K562 (cell line): ENCODE measurements around the gene DDC. TPM values are rescaled to one million over a fixed set of nuclear protein-coding genes. Genes with fewer than 3 reads are reported as not detected.

Experiments used
- ATAC-seq: fragments of 200-7000 bp; cut with Tn5 transposase; 3 replicates; pipeline ENCODE4 v1.9.1; 2020; ENCODE audit warnings: moderate library complexity
- BruUV-seq: library from RNA; stranded (reverse); fragments of 400-500 nt; replicated peaks from 2 replicates; lab custom pipeline; 2021; lab: Mats Ljungman, UMichigan
- CTCF ChIA-PET: fragments of 300-600 bp; formaldehyde crosslinking; extraction: SDS; loops from one replicate; lab custom pipeline; 2021; ENCODE audit warnings: low intra/inter-chr PET ratio; lab: Yijun Ruan, JAX
- POLR2A ChIA-PET: fragments of 300-600, 350-650 bp; sonication (Branson Sonifier 250); formaldehyde crosslinking; extraction: SDS; loops from one replicate; lab custom pipeline; 2021; ENCODE audit warnings: antibody characterized with exemption, inconsistent platforms; lab: Yijun Ruan, JAX
- DNase-seq, 4 experiments: peaks; one replicate each; pipeline versions ENCODE4 v3.0.0 to v3.0.0-alpha.2; 2011 to 2018; ENCODE audit warnings: low spot score in 3 of 4, mixed read lengths in 3 of 4; ENCODE audit errors: extremely low read depth in 1 of 4
- FAIRE-seq: peaks from 2 replicates; lab custom pipeline; 2011; peaks lifted over from hg19 to GRCh38; lab: Jason Lieb, UNC
- H2AFZ ChIP-seq: 2 replicates; pipeline ENCODE4 v1.6.0; 2011; ENCODE audit warnings: low read depth, low read length, control low read depth, inconsistent platforms
- H3K27ac ChIP-seq: fragments of 200-600 bp; 3 replicates; pipeline ENCODE4 v1.8.0; 2011; ENCODE audit warnings: low read depth, mild to moderate bottlenecking, control low read depth, inconsistent platforms, low read length, moderate library complexity, mixed read lengths; ENCODE audit errors: extremely low read depth
- H3K27me3 ChIP-seq, 2 experiments: fragments of 300-600 bp in 1 of 2; 2 replicates in 1 of 2; 3 replicates in 1 of 2; pipeline versions ENCODE4 v1.6.0 to v1.8.0; 2011; ENCODE audit warnings: inconsistent platforms in 2 of 2, low read length in 2 of 2, mild to moderate bottlenecking in 1 of 2, mixed read lengths in 1 of 2, moderate library complexity in 1 of 2; ENCODE audit not compliant: control insufficient read depth in 2 of 2, insufficient read depth in 2 of 2
- H3K36me3 ChIP-seq: fragments of 300-600 bp; 3 replicates; pipeline ENCODE4 v1.8.0; 2011; ENCODE audit warnings: mild to moderate bottlenecking, low read length, inconsistent platforms; ENCODE audit not compliant: control insufficient read depth, insufficient read depth
- H3K4me1 ChIP-seq, 2 experiments: fragments of 200-600 bp in 1 of 2; replicated peaks in 1 of 2; 2 replicates in 1 of 2; 3 replicates in 1 of 2; pipeline versions ENCODE4 v1.5.1 to v1.8.0; 2011; ENCODE audit warnings: inconsistent platforms in 2 of 2, low read length in 2 of 2, mild to moderate bottlenecking in 1 of 2, mixed read lengths in 1 of 2, moderate library complexity in 1 of 2; ENCODE audit not compliant: control insufficient read depth in 2 of 2, insufficient read depth in 2 of 2
- H3K4me2 ChIP-seq: 2 replicates; pipeline ENCODE4 v1.6.1; 2011; ENCODE audit warnings: low read length, control low read depth, inconsistent platforms, mixed read lengths; ENCODE audit not compliant: insufficient read depth
- H3K4me3 ChIP-seq: fragments of 200-600 bp; sonication (generic), shearing (Covaris generic); 2 replicates; pipeline ENCODE4 v1.5.1; 2016; ENCODE audit warnings: control low read depth, inconsistent platforms
- H3K79me2 ChIP-seq: fragments of 200-600 bp; 3 replicates; pipeline ENCODE4 v1.8.0; 2011; ENCODE audit warnings: low read length, inconsistent platforms; ENCODE audit not compliant: control insufficient read depth, insufficient read depth
- H3K9ac ChIP-seq, 2 experiments: 2 replicates each; pipeline versions ENCODE4 v1.6.0 to v1.6.1; 2011; ENCODE audit warnings: low read depth in 2 of 2, low read length in 2 of 2, control low read depth in 1 of 2, inconsistent platforms in 1 of 2, mild to moderate bottlenecking in 1 of 2, mixed read lengths in 1 of 2; ENCODE audit not compliant: insufficient read depth in 1 of 2
- H3K9me1 ChIP-seq: one replicate; pipeline ENCODE4 v1.6.0; 2011; ENCODE audit warnings: inconsistent platforms, mild to moderate bottlenecking, low read length, moderate library complexity; ENCODE audit not compliant: control insufficient read depth, insufficient read depth
- H3K9me3 ChIP-seq: replicated peaks from 2 replicates; pipeline ENCODE4 v1.5.1; 2011; ENCODE audit warnings: low read depth, low read length, inconsistent platforms; ENCODE audit not compliant: control insufficient read depth, insufficient read depth
- H4K20me1 ChIP-seq: replicated peaks from 2 replicates; pipeline ENCODE4 v1.6.1; 2011; ENCODE audit warnings: low read length, inconsistent platforms, mixed read lengths; ENCODE audit not compliant: control insufficient read depth, insufficient read depth
- RFX1 ChIP-seq: fragments of 450-650 bp; IDR thresholded peaks from 2 replicates; pipeline ENCODE4 v1.6.1; 2016; ENCODE audit warnings: mild to moderate bottlenecking, moderate library complexity
- TFAM ChIP-seq: fragments of 250-450 bp; sonication (Bioruptor Pico); conservative IDR thresholded peaks from 2 replicates; pipeline ENCODE4 v1.5.0; 2021; ENCODE audit warnings: mild to moderate bottlenecking, moderate library complexity
- ZBTB33 ChIP-seq: sonication (generic); formaldehyde crosslinking; IDR thresholded peaks from 2 replicates; pipeline ENCODE4 v1.8.1; 2023; ENCODE audit warnings: mild to moderate bottlenecking, missing genetic modification reagents
- WGBS: fragments of 100-300 bp; shearing (Covaris generic); methylation state at CpG from one replicate; pipeline ENCODE4 v1.1.6; 2016; ENCODE audit warnings: low coverage, mixed read lengths; ENCODE audit not compliant: insufficient coverage; ENCODE audit errors: missing lambda C conversion rate; 5-methylcytosine and 5-hydroxymethylcytosine counted together
- in situ Hi-C: fragments of 300-500 bp; cut with MboI; formaldehyde crosslinking; loops from 4 replicates; pipeline ENCODE4 v1.15.0; 2018; ENCODE audit warnings: inconsistent platforms, mixed read lengths
- intact Hi-C: fragments of 100-400 bp; cut with micrococcal nuclease; formaldehyde crosslinking; loops from 2 replicates; pipeline ENCODE4 v1.14.2; 2022
- polyA plus RNA-seq, 8 experiments: library from polyadenylated mRNA; depleted of rRNA in 4 of 8; stranded (reverse) in 5 of 8; unstranded in 3 of 8; fragments of >200 nt; fragmentation: Nextera tagmentation in 2 of 8; fragmentation: Illumina TruSeq in 1 of 8; extraction: Ambion mirVana in 2 of 8; extraction: Trizol in 1 of 8; gene quantifications; 2 replicates each; pipeline versions ENCODE4 v1.2.1 to v1.2.3, GENCODE V29; 2011 to 2014; ENCODE audit warnings: inconsistent platforms in 1 of 8, missing spikeins in 1 of 8
- total RNA-seq, 7 experiments: library from RNA; depleted of rRNA in 6 of 7; stranded (reverse); fragments of >200 nt in 6 of 7; fragmentation: Illumina TruSeq in 2 of 7; extraction: Trizol in 2 of 7; gene quantifications; 2 replicates each; pipeline versions ENCODE4 v1.2.1 to v1.2.3, GENCODE V29; 2011 to 2021; ENCODE audit warnings: low replicate concordance in 1 of 7

The DDC gene
- total and polyA plus RNA-seq, 9 of the 15 experiments (the other 6 are each of a cell fraction or from before 2014, with no cell fraction given): not detected

GRCh38 chr7:50590535-50590934 lies 25.3 kb upstream of the DDC start:
- BruUV-seq: no TSS peak
- H3K79me2 ChIP-seq: no peaks in the 10 kb centered on the region
- 93% methylated on average over 7 of the region's 13 CpGs for WGBS
- no peaks in the 10 kb centered on the region for H3K9me1 ChIP-seq
- H3K9ac ChIP-seq: no peak overlapping the region
- H3K9me3 ChIP-seq: no peaks in the 10 kb centered on the region
- no peak overlapping the region for H2AFZ ChIP-seq
- H3K27ac ChIP-seq: no peak overlapping the region
- no peak overlapping the region for H3K4me3 ChIP-seq
- H3K4me1 ChIP-seq: no peaks in the 10 kb centered on the region
- H3K36me3 ChIP-seq: peaks cover 24% of the 10 kb centered on the region; the same call in 2 of the 3 replicates
- in situ Hi-C loops (no loop called here), intact Hi-C loops (no loop called here)
- CTCF ChIA-PET: no interaction called here
- no peaks in the 10 kb centered on the region; a peak in 2 of 5 replicates for H3K27me3 ChIP-seq
- H3K4me2 ChIP-seq: no peak overlapping the region
- DNase-seq (no peak), ATAC-seq (no peak), FAIRE-seq (no peak)
- POLR2A ChIA-PET: no interaction called here
- TF ChIP-seq RFX1 (no peak), ZBTB33 (CRISPR knock-in tag) (0 out of 2 replicates have a peak, but pooled peaks have one; percentile 13)
- H4K20me1 ChIP-seq: no peaks in the 10 kb centered on the region; the same call in 1 of the 2 replicates

GRCh38 chr7:50589364-50589763 lies 24.2 kb upstream of the DDC start:
- H3K4me1 ChIP-seq: no peaks in the 10 kb centered on the region
- TF ChIP-seq TFAM: no peak
- H3K79me2 ChIP-seq: no peaks in the 10 kb centered on the region
- intact Hi-C loops: no loop called here
- in situ Hi-C loops: no loop called here
- 15% methylated on average over 2 of the region's 2 CpGs for WGBS
- H3K4me2 ChIP-seq: no peak overlapping the region
- BruUV-seq: no TSS peak
- DNase-seq (no peak), FAIRE-seq (no peak), ATAC-seq (peak; percentile 42; the same call in 2 of the 3 replicates)
- H4K20me1 ChIP-seq: no peaks in the 10 kb centered on the region; the same call in 1 of the 2 replicates
- no peak overlapping the region for H3K9ac ChIP-seq
- H3K4me3 ChIP-seq: no peak overlapping the region
- H3K9me3 ChIP-seq: 0 out of 2 replicates have a peak, but pooled peaks cover under 1% of the 10 kb centered on the region
- ChIA-PET CTCF (no interaction called here), POLR2A (interaction anchor here (0.5 kb wide), 1 partner anchor 48 kb away, joined by 4 read pairs; no protein-coding TSS in a partner anchor)
- H3K36me3 ChIP-seq: peaks cover 14% of the 10 kb centered on the region; the same call in 2 of the 3 replicates
- no peak overlapping the region for H3K27ac ChIP-seq
- no peaks in the 10 kb centered on the region for H3K9me1 ChIP-seq
- H2AFZ ChIP-seq: no peak overlapping the region
- H3K27me3 ChIP-seq: no peaks in the 10 kb centered on the region; a peak in 2 of 5 replicates
